DMS 273 (cell line): ENCODE results near the gene OXER1.
A peak's percentile ranks its signal among the peaks of the same experiment; 100 is the strongest.

Experiments
- DNase-seq: peaks from one replicate; lab custom pipeline; 2025; ENCODE audit not compliant: unreplicated experiment; lab: John Stamatoyannopoulos, UW

The OXER1 gene

DNA sequence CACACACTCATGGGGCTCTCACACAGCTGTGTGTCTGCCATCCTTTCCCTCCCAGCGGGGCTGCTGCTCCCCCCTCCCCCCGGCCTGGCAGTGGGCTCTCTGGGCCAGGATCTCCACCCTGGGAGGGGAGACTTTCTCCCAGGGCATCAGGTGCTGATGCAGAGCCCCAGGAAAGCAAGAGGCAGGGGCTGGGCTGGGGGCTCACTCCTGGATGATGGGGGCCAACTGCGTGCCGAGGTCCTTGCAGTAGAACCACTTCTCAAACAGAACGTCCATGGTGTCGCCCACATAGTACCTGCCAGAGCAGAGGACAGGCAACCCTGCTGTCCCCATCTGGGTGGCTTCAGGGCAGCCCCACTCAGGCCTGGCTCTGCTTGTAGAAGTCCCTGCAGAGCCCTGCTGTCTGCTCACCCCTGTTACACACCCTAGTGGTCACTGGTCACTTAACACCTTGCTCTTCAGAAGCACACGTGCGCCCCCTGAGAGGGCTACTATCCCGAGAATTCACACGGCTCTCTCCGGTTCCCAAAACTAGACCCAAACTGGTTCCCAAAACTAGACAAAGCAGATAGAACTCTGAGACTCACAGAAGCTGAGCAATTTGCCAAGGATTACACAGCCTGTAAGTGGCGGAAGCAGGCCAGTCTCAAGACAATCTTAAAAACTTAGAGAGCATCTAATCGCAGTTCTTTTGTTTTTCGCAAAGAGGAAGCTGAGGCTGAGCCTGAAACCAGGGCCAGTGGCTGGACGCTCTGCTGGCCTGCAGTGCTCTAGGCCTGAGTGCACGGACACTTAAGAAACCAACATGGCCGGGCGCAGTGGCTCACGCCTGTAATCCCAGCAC lies 6.6 kb upstream of the OXER1 start:
- peak; percentile 82 for DNase-seq

DNA sequence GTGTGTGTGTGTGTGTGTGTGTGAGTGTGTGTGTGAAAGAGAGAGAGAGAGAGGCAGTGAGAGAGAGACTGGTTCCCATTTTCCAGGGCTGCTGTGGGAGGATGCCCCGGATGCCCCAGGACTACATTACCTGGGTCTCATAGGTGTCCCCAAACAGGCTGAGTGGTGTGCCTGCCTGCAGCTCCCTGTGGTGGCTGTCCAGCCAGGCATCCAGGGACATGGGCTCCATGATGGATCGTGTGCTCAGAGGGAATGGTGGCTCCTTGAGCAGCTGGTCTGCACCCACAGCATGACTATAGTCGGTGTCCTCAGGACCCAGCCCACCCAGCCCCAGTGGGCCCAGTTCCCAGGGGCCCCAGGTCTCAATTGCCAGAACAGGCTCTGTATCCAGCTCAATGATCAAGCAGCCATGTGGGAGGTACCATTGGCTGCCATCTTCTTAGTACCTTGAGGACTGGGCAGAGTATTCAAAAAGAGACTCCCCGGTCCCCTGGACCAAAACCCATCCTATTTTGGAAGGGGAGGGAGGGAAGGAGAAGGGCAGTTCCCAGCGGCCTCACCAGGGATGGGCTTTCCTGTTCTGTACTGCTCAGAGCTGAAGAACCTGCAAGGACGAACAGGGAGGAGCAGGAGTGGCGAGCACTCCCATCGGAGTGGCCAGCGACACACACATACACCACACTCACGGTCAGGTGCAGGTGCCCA lies 5.8 kb upstream of the OXER1 start:
- no peak for DNase-seq

DNA sequence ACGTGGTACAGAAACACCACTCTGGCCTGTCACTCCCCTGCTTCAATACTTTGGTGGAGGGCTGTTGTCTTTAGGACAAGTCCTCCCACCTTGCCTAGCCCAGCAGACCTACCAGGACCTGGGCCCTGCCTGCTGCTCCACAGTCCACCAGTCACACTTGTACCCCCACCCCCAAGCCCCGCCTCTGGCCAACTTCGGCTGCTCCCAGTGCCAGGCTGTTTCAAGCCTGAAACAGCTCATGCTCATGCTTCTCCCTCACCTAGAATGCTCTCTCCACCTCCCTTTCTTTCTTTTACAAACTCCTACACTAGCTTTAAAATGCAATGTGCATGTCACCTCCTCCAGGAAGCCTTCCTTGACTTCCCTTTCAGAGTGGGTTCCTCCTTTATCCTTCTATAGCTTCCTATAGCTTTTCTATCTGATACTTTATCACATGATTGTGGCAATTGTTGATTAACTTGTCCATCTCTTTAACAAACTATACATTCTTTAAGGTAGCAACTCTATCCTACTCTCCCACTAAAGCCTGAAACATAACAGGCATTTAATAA lies 4.8 kb upstream of the OXER1 start:
- no peak for DNase-seq

GRCh38 chr2:42767899-42768705 lies 4.2 kb upstream of the OXER1 start:
- no peak for DNase-seq

DNA sequence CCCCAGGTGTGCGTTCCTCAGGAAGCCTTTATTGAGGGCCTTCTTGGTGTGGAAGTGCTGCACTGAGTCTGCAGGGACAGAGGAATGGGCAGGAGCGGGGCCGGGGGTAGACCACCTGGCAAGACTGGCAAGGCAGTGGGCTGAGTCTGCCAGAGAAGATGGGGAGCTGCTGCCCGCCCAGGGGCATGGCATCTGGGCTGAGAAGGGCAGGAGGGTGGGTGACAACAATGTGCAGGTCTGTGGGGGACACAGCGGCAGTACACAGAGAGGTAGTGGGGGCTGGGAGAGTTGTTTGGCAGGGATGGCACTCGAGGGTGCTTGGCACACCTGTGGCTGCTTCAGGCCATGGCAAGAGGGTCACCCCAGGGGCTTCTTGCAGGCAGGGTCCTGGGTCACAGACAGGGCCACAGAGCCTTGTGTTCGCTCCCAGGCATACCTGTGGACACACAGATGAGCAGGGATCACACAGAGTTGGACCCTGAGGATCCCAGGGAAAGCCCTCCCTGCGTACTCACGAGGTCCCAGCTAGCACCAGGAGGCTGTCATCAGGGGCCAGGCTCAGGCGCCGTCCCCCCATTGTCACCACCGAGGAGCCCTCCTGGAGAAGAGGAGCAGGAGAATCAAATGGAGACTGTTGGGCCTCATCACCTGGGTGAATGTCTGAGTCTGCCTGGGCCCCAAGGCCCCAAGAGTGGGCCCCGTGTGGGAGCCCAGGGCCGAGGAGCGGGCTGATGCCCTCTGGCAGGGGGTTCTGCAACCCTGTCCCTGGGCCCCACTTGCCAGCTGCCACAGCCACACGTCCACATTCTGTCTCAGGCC lies 3.4 kb upstream of the OXER1 start:
- DNase-seq = no peak

DNA sequence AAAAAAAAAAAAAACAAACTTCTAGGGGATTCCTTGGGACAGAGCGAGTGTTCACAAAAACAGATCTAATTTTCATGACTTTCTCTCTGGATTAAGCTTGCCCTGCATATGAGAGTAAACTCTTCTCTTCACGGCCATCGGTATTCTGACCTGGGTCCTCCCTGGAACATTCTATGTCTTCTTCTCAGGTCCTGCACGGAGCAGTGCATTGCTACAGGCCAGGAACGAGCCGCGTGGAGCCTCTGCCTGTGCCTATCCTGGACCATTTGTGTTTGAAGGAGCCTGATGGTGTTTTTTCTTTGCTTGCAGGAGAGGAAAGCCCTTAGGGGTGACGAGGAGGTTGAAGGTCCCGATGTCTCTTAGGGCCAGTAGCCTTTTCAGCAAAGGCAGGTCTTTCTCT lies 1.8 kb upstream of the OXER1 start:
- DNase-seq = no peak

DNA sequence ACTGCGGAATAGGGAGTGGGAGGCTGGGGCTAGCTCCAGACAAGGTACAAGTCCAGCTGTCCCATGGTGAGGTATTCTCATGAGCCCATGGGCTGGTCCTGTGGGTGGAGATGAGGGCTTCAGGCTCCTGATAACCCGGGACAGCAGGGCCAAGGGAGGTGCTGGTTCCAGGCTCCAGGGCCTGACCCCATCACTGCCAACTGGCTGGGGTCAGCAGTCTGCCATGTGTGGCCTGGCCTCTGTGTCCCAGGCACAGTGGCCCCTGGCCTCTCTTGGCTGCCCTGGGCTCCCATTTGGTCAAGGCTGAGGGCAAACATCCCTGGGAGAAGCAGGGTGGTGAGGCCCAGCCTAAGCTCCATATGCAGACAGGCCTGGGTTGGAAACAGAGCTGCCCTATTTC lies 966 bp upstream of the OXER1 start:
- no peak for DNase-seq

GRCh38 chr2:42762823-42763804 lies 821 bp downstream of the OXER1 start:
- no peak for DNase-seq

DNA sequence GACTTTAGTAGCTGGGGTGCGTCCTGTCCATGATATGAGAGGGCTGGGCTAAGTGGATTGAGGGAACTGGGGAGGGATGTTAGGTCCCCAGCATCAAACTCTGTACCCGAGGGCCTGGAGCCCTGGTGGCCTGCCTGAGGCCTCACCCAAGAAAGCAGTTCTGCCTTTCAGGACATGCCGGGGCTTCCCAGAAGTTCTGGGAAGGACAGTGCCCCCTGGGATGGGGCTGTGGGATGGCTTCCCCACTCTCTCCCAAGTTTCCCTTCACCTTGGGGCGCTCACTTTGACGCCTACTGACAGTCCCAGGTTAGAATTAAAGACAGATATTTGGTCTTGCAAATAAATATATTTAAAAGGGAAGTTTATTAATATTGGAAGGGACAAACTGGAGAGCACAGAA lies 1.8 kb downstream of the OXER1 start:
- no peak for DNase-seq

DNA sequence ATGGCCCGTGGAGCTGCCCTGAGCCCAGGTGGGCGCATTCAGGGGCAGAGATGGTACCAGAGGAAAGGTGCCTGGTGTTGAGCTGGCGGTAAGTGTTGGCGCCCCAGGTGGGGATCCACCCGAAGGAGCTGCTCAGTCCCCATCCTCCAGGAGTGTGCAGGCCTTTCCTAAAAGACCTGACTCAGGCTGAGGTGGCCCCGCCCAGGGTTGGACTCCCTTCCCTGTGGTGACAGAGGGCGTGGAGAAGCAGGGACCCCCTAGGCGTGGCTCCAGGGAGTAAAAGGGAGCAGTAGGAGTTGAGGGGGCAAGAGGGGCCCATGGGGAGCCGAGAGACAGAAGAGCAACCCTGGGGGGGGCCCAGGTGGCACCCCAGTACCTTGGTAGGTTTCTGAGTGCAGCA lies 2.4 kb downstream of the OXER1 start:
- no peak for DNase-seq

DNA sequence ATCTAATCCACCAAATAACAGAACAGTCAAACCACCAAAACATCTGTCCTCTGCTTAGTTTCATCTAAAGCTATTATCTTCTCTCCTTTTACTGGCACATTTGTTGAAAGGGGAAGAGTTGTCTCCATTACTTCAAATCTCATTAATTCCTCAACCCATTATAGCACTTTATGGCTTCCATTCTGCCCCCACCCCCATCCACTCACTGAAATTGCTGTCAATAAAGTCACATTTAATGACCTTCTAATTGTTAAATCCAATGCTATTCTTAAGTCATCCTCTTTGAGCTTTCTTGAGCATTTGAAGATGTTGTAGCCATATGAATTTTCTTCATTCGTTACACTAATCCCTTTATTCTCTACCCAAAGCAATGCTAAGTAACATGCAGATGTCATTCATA lies 5.2 kb downstream of the OXER1 start:
- DNase-seq = no peak

DNA sequence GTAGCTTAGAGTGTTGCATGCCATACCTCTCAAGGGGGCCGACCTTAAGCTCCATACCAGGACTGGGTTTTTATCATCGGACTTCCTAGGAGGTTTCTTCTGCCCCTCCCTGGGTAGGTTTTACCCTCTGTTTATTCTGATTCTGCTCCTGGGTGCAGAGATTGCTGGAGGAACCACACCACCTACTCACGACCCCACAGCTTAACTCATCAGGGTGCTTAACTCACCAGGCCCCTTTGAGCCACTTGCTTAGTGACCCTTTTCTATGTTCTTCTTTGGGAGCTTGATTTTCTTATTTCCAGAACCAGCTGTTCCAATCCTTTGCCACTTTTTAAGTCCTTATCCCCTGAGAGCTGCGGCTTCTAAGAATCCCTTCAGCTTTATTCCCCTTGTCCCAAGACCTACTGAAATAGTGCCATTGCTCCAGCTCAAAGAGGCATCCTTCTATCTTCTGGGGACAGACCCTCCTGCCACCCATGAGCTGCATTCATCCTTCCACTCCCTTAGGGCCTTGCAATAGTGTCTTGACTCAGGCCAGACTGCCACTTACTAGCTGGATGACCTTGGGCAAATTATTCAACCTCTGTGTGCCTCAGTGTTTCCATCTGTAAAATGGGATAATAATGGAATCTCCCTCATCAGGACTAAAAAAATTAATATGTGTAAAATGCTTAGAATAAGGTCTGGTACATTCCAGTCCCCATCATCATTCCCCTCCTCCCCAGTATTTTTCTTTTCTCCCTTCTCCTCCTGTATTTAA lies 5.8 kb downstream of the OXER1 start:
- DNase-seq = no peak

DNA sequence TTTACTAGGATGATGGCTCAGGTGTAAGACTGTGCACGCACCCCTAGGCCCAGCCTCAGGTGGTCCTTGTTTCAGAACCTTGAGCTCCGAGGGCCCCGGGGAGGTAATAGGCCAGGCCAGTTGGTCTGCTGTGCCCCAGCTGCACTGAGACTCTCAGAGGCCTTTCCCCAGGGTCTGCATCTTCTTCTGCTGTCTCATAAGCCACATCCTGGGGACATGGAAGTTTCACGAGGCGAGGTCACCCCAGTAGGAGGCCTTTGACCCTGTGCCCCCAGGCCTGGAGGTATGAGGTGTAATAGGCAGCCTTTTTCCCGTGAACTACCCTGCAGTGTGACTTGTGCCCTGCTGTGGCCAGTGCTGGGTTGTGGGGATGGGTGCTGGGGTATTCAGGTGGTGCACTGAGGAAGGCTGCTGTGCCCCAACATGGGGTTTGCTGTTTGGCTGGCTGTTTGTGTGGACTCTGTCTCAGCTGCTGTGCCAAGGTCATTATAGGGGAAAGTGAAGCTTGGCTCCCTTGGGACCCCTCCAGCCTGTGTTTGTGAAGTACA lies 6.9 kb downstream of the OXER1 start:
- no peak for DNase-seq

GRCh38 chr2:42756150-42756775 lies 7.7 kb downstream of the OXER1 start:
- no peak for DNase-seq

DNA sequence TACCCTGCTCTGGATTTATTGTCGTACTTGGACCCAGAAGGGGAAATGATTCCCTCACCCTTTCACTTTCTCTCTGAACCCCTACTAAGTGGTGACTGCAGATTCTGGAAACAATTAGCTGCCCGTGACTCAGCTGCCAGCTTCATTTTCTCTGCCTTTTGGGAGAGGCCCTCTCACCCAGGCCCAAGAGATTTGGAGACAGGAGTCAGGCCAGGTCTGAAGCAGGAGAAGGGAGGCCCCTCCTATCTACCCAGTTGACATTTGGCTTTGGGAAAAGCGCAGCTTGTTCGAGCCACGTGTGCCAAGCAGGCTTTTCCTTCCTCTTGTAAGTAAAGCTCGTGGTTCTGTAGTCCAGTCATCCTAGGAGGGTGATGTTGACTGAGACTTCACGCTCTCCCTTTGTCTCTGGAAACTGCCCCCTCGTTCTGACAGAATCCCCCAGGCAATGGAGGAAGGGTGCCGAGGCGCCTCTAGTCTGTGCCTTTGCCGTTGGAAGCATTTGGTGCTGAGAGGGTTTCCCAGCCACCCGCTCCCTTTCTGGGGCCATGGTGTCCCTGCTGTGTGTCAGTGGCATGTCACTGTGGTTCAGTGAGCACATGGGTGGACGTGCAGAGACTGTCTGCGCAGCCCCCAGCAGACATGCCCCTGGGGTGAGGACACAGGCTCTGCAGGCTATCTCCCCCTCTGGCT lies 8.6 kb downstream of the OXER1 start:
- DNase-seq = no peak

- no peak for DNase-seq
These were observed 9.2 kb downstream of the OXER1 start for GRCh38 chr2:42754776-42755140.

- peak; percentile 57 for DNase-seq
These were observed 9.7 kb downstream of the OXER1 start for GRCh38 chr2:42754021-42754775.
